ENCODE data around the gene INPP4A. TPM values are rescaled to one million over a fixed set of nuclear protein-coding genes. Genes with fewer than 3 reads are reported as not detected.

Gene INPP4A
- total RNA-seq, 2 experiments from 2014 or later: 40.5 to 41.7 TPM

- CTCF ChIA-PET: interaction anchor here (4.0 kb wide), 1 partner anchor 8 kb away, joined by 15 read pairs; no protein-coding TSS in a partner anchor
- POLR2A ChIA-PET: no interaction called here
Observed at GRCh38 chr2:98561018-98561417, 116.4 kb downstream of the INPP4A start.

- ChIA-PET POLR2A (no interaction called here), CTCF (no interaction called here)
Observed at GRCh38 chr2:98561902-98562695, 117.4 kb downstream of the INPP4A start.

DNA sequence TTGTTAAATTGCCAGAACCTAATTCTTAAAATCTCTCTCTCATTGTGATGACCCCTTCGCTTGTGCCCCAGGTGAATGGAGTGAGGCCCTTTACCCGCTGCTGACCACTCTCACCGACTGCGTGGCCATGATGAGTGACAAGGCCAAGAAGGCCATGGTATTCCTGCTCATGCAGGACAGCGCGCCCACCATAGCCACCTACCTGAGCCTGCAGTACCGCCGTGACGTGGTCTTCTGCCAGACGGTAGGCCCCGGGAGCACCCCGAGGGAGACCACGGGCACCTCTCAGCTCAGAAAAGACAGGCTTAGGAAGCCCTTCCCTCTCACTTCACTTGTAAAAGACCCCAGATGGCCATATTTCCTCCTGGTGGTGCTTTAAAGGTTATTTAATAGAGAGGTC lies 118.7 kb downstream of the INPP4A start:
- CTCF ChIA-PET: no interaction called here
- POLR2A ChIA-PET: no interaction called here

GRCh38 chr2:98564541-98565132 lies 120.0 kb downstream of the INPP4A start:
- ChIA-PET CTCF (no interaction called here), POLR2A (no interaction called here)

- ChIA-PET CTCF (no interaction called here), POLR2A (no interaction called here)
Observed at GRCh38 chr2:98565286-98565860, 120.7 kb downstream of the INPP4A start.

DNA sequence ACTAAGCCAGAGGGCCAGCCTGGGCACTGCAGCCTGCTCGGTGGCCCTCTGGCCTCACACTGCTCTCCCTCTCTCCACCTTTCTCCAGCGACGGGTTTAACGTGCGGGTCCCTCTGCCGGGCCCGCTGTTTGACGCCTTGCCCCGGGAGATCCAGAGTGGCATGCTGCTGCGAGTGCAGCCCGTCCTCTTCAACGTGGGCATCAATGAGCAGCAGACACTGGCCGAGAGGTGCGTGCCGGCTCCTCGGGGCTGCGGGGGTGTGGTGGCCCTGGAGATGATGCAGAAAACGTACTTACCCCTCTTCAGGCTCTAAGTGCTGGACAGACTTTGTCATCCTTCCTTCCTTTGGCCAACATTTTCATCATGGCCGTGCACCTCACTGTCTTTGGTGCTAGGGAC lies 121.3 kb downstream of the INPP4A start:
- ChIA-PET CTCF (no interaction called here), POLR2A (no interaction called here)

DNA sequence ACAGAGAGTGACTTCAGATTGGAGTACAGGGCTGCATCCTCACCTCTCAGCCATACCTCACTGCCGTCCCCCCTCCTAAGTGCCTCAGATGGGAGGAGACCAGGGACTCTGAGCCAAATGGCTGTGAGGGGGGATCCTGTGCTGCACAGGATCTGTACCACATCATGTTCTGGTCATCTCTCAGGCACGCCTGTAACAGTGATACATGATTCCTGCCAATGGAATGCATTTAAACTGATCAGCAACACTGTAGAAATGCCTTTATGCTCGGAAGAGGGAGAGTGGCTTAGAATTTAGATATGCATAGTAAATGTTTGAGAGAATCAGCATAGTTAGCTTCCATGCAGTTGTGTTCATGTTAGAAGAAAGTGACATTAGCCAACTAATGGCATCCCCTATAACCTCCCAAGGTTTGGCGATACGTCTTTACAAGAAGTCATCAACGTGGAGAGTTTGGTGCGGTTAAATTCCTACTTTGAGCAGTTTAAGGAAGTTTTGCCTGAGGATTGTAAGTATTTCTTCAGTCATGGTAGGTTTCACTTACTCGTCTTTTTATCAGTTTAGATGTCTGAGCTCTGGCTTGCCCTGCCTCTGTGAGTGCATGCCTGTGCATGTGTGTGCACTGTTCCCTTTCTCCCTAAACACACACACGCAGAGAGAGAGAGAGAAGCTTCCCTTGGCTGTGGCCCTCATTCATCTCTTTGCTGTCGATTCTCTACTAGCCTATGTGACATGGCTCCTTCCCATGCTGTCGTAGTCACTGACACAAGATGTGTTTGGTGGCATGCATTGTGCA lies 123.7 kb downstream of the INPP4A start:
- ChIA-PET CTCF (interaction anchor here (0.7 to 2.6 kb wide), 9 partner anchors 9 to 271 kb away, joined by 3 to 15 read pairs (median 4); no protein-coding TSS in a partner anchor), POLR2A (no interaction called here)

DNA sequence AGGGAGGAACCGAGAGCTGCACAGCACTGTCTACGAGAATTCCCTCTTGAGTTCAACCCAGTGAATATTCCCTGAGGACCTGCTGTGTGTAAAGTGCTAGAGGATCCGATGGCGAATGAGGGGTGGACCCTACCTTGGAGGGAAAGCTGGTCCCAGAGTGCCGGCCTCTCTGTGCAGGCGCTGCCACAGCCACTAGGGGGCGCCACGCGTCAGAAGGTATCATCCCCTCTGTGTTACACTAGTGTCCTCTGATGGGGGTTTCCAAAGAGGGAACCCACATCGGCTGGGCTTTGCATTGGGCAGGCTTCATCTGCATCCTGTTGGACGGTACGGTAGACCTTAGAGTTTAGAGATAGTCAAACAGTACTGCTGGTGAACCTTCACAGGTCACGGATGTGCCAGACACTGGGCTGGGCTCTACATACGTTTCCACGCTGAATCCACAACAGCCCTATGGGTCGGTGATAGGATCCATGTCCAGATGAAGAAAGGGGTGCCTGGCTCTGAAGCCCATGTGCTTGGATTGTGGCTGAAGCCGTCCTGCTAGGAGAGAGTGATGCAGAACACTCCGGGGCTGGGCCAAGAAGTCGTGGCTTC lies 124.6 kb downstream of the INPP4A start:
- ChIA-PET POLR2A (no interaction called here), CTCF (interaction anchor here (0.5 to 2.6 kb wide), 10 partner anchors 10 to 531 kb away, joined by 3 to 15 read pairs (median 4); no protein-coding TSS in a partner anchor)

GRCh38 chr2:98569915-98570314 lies 125.3 kb downstream of the INPP4A start:
- POLR2A ChIA-PET: no interaction called here

GRCh38 chr2:98570356-98570755 lies 125.7 kb downstream of the INPP4A start:
- CTCF ChIA-PET: interaction anchor here (0.9 to 2.6 kb wide), 3 partner anchors 11 to 267 kb away, joined by 3 to 15 read pairs (median 4); no protein-coding TSS in a partner anchor

More at GRCh38 chr2:98569915-98570314, 125.3 kb downstream of the INPP4A start:
- CTCF ChIA-PET: interaction anchor here (1.0 to 2.6 kb wide), 2 partner anchors 10 to 267 kb away, joined by 4 to 15 read pairs; no protein-coding TSS in a partner anchor

GRCh38 chr2:98571121-98571701 lies 126.6 kb downstream of the INPP4A start:
- ChIA-PET POLR2A (no interaction called here), CTCF (interaction anchor here (0.6 to 0.9 kb wide), 2 partner anchors 20 to 157 kb away, joined by 3 read pairs; no protein-coding TSS in a partner anchor)

More at GRCh38 chr2:98570356-98570755, 125.7 kb downstream of the INPP4A start:
- POLR2A ChIA-PET: no interaction called here

- POLR2A ChIA-PET: no interaction called here
- CTCF ChIA-PET: interaction anchor here (0.6 kb wide), 1 partner anchor 157 kb away, joined by 3 read pairs; no protein-coding TSS in a partner anchor
Observed at GRCh38 chr2:98571796-98572195, 127.1 kb downstream of the INPP4A start.

- POLR2A ChIA-PET: no interaction called here
- CTCF ChIA-PET: no interaction called here
Observed at GRCh38 chr2:98572211-98572610, 127.6 kb downstream of the INPP4A start.

GRCh38 chr2:98572676-98573075 lies 128.0 kb downstream of the INPP4A start:
- ChIA-PET CTCF (no interaction called here), POLR2A (no interaction called here)

DNA sequence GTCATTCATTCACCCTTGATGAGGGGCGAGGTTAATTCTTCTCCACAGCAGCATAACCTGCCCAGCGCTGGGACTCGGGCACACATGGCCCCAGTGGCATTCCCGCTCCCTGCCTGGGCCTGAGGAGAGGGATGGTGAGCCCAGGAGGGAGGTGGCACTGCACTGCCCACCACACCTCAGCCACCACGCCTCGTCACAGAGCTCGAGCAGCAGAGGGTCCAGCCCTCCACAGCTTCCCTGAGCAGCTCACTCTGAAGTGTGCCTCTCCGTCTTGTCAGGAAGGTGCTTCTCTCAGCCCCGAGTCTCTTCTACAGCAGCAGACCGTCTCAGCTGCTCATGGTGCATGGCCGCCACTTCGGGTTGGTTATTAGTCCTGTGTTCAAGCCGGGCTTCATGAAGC lies 128.8 kb downstream of the INPP4A start:
- POLR2A ChIA-PET: no interaction called here
- CTCF ChIA-PET: no interaction called here

- POLR2A ChIA-PET: no interaction called here
- CTCF ChIA-PET: no interaction called here
Observed at GRCh38 chr2:98576666-98577312, 132.1 kb downstream of the INPP4A start.

DNA sequence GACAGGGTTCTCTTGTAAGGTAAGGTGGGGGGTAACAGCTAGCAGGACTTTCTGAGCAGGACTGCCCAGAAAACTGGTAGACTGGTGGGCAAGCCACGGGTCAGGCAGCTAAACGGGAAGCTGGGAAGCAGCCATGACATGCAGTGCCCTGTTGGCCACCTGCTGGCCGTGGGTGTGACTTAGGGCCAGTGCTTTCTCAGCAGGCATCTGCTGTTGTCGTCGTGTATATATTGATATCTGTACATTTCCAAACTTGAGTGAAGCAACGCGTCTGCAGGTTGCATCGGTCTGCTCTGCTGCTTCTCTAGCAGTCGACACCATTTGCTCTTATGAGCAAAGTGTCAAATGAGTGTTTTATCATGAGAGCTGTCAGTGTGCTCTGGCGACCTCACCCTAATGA lies 132.7 kb downstream of the INPP4A start:
- CTCF ChIA-PET: no interaction called here
- POLR2A ChIA-PET: no interaction called here

DNA sequence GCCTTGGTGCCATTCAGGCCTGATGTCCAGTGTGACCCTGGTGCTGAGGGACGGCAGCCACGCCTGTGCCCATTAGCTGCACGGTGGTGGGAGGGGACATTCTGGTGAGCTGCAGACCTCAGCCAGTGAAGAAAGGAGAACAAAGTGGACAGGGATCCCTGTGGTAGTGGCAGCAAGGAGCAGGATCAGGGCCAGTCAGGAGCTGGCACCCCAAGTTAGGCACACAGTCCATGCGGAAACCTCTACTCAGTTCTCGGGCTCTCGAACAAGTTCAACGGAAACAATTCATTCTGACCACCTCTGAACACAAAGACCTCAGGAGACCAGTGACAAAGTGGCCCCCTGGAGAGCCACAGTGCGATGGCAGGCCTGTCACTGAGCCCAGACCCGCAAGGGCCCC lies 133.6 kb downstream of the INPP4A start:
- CTCF ChIA-PET: no interaction called here
- POLR2A ChIA-PET: no interaction called here

DNA sequence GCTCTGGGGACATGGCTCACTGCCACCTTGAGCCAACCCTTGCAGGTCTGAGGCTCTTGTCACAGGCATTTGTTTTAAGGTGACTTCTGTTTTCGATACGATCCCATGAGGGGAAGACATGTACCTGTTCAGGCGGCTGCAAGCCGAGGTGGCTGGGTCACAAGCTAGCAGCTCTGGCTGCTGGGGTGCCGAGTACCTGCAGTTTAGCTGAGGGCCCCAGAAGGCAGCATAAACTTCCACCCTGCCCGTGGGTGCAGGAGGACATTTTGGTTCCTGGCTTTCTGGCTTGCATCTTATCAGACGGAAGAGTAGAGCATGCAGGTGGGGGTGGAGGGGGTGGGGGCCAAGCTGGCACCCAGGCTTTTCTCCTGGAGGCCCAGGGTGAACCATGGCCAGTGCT lies 135.3 kb downstream of the INPP4A start:
- POLR2A ChIA-PET: no interaction called here
- CTCF ChIA-PET: interaction anchor here (1.1 to 1.7 kb wide), 3 partner anchors 11 to 257 kb away, joined by 3 to 5 read pairs (median 3); no protein-coding TSS in a partner anchor

Measured in activated CD8-positive, alpha-beta memory T cell treated with anti-CD3 and anti-CD28 coated beads for 36 hours (primary cell).